ENCODE results near the gene ASCC1. TPM values are rescaled to one million over a fixed set of nuclear protein-coding genes. Genes with fewer than 3 reads are reported as not detected.

ASCC1 gene
- total and polyA plus RNA-seq, 2 of the 13 experiments (the other 11 are each of a cell fraction or from before 2014, with no cell fraction given), result 21.6 to 30.1 TPM

GRCh38 chr10:72171175-72171630, 44.9 kb downstream of the ASCC1 start:
- POLR2A ChIA-PET, result no interaction called here
- TF ChIP-seq FOXO4 (CRISPR knock-in tag; conservative IDR thresholded peaks at IDR 0.05) (no peak), PCBP1 (IDR thresholded peaks at IDR 0.05; ENCODE audit: borderline replicate concordance, low read depth, low read length) (no peak), FOSL2 (CRISPR knock-in tag; IDR thresholded peaks at IDR 0.05) (peak; percentile 51; the same call in 1 of the 2 replicates), CENPBD1 (CRISPR knock-in tag; IDR thresholded peaks at IDR 0.05; ENCODE audit: borderline replicate concordance, low read depth) (no peak), ZNF770 (CRISPR knock-in tag; IDR thresholded peaks at IDR 0.05) (no peak)
- Histone ChIP-seq H3K27ac (ENCODE audit: extremely low read length, insufficient read depth, low read length) (no peak overlapping the region), H3K27me3 (ENCODE audit: control insufficient read depth in 1 of 2, insufficient read depth in 2 of 2, low read length in 2 of 2) (no peaks in the 10 kb centered on the region), H3K4me3 (replicated peaks in 1 of 3; ENCODE audit: insufficient read depth in 1 of 3, low read depth in 2 of 3, low read length in 3 of 3) (no peak overlapping the region), H2AFZ (ENCODE audit: low read length) (no peak overlapping the region), H3K9me3 (ENCODE audit: low read length) (no peaks in the 10 kb centered on the region), H3K79me2 (ENCODE audit: insufficient read depth, low read length) (no peaks in the 10 kb centered on the region), H3K4me2 (ENCODE audit: low read depth, low read length) (no peak overlapping the region), H3K36me3 (replicated peaks in 1 of 2; ENCODE audit: control insufficient read depth in 1 of 2, insufficient read depth in 2 of 2, low read length in 2 of 2) (0 out of 5 replicates have a peak, but pooled peaks cover 0 to 3% of the 10 kb centered on the region in 2 experiments), H3K4me1 (ENCODE audit: insufficient read depth, low read length) (peaks cover 32% of the 10 kb centered on the region), H3K9ac (ENCODE audit: insufficient read depth, low read depth, low read length) (no peak overlapping the region), H4K20me1 (ENCODE audit: insufficient read depth, low read length) (no peaks in the 10 kb centered on the region)
- ATAC-seq (no peak), FAIRE-seq (peak; percentile 28), DNase-seq (ENCODE audit: low spot score) (peak; percentile 17)
- no TSS peak for BruUV-seq (replicated peaks)
- CTCF ChIA-PET (ENCODE audit: low intra/inter-chr PET ratio, low total read pairs), result no interaction called here
- WGBS (ENCODE audit: low lambda C conversion rate), result 87% methylated on average over 7 of the region's 7 CpGs
- in situ Hi-C loops (cut with HindIII; ENCODE audit: extremely low pct_ligation_motif_present, low pct_unique_long_range_greater_than_20kb), result no loop called here
- intact Hi-C loops (cut with micrococcal nuclease; ENCODE audit: unreplicated experiment), result loop anchor here (10.0 kb wide), 1 partner anchor 66 kb away; no protein-coding TSS in a partner anchor

Data from HepG2 (cell line).